Muscle layer of colon (tissue), 2 donors: Measurements from ENCODE around the gene CMSS1.

Experiments used
- H3K27ac ChIP-seq: one replicate; pipeline ENCODE4 v1.7.0; 2013; ENCODE audit warnings: low read depth, mild to moderate bottlenecking, low read length, moderate library complexity
- H3K27me3 ChIP-seq, 2 donors: one replicate each; pipeline ENCODE4 v1.7.0; 2013; ENCODE audit warnings: low read length in 2 of 2, mild to moderate bottlenecking in 2 of 2; ENCODE audit not compliant: insufficient read depth in 2 of 2, control insufficient read depth in 1 of 2
- H3K36me3 ChIP-seq: one replicate; pipeline ENCODE4 v1.7.0; 2013; ENCODE audit warnings: mild to moderate bottlenecking, low read length; ENCODE audit not compliant: insufficient read depth
- H3K4me1 ChIP-seq: one replicate; pipeline ENCODE4 v1.7.0; 2013; ENCODE audit warnings: mild to moderate bottlenecking, low read length; ENCODE audit not compliant: insufficient read depth
- H3K4me3 ChIP-seq, 2 donors: one replicate each; pipeline ENCODE4 v1.7.0; 2013; ENCODE audit warnings: low read length in 2 of 2, low read depth in 1 of 2, mild to moderate bottlenecking in 1 of 2, moderate library complexity in 1 of 2
- H3K9ac ChIP-seq: one replicate; pipeline ENCODE4 v1.7.0; 2013; ENCODE audit warnings: low read length
- H3K9me3 ChIP-seq: one replicate; pipeline ENCODE4 v1.7.0; 2013; ENCODE audit warnings: mild to moderate bottlenecking, low read length
- donor health status: abdominal sarcoma.
- donor health status: Adenocarcinoma of cecum.

CMSS1 gene

DNA sequence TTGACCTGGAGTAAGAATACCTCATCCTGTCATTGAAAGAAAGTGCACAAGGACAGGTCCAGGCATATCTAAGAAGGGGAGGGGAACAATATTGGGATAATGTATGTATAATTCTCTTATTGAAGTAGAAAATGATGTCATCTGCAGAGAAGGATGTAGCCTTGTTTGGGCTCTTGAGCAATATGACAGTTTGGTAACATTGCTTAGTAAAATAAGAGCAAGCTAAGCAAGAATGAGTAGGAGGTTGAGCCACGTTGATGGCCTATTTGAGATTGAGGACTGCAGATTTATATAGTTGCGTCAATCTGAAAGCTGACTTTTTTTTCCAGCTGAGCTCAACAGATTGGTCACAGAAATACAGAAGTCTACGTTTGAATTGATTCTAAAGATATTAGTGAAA, 151.5 kb downstream of the CMSS1 start:
- Histone ChIP-seq H3K9ac (no peak overlapping the region), H3K27ac (no peak overlapping the region), H3K4me3 (no peak overlapping the region), H3K36me3 (no peaks in the 10 kb centered on the region), H3K9me3 (no peaks in the 10 kb centered on the region), H3K27me3 (no peaks in the 10 kb centered on the region), H3K4me1 (peaks cover 14% of the 10 kb centered on the region)

DNA sequence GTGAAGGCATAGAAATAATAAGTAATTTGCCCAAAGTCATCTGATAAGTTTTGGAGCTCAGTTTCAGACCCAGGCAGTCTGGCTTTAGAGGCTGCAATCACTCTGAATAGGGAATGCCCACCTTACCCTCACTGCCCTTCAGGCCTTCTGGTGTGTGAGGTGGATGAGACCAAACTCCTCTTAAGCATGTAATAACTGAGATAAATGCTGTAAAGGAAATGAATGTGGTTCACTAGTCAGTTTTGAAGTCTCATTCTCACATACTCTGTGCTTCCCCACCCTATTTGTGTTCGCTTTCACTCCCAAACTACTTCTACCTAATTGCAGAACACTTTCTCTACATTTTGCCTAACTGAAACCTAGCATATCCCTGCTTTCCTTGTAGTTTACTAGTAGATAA, 152.5 kb downstream of the CMSS1 start:
- Histone ChIP-seq H3K36me3 (no peaks in the 10 kb centered on the region), H3K27ac (no peak overlapping the region), H3K9ac (no peak overlapping the region), H3K4me1 (peaks cover 14% of the 10 kb centered on the region), H3K4me3 (no peak overlapping the region), H3K9me3 (no peaks in the 10 kb centered on the region), H3K27me3 (no peaks in the 10 kb centered on the region)

- H3K27ac ChIP-seq: no peak overlapping the region
- H3K9ac ChIP-seq: no peak overlapping the region
- H3K27me3 ChIP-seq: no peaks in the 10 kb centered on the region
- peaks cover 6% of the 10 kb centered on the region for H3K4me1 ChIP-seq
- H3K9me3 ChIP-seq: no peaks in the 10 kb centered on the region
- no peak overlapping the region for H3K4me3 ChIP-seq
- H3K36me3 ChIP-seq: no peaks in the 10 kb centered on the region
Observed at GRCh38 chr3:99971761-99972160, 154.1 kb downstream of the CMSS1 start.

- Histone ChIP-seq H3K9ac (no peak overlapping the region), H3K9me3 (no peaks in the 10 kb centered on the region), H3K27me3 (no peaks in the 10 kb centered on the region), H3K4me3 (no peak overlapping the region), H3K27ac (no peak overlapping the region), H3K4me1 (no peaks in the 10 kb centered on the region), H3K36me3 (no peaks in the 10 kb centered on the region)
Observed at GRCh38 chr3:99972380-99973104, 154.9 kb downstream of the CMSS1 start.

DNA sequence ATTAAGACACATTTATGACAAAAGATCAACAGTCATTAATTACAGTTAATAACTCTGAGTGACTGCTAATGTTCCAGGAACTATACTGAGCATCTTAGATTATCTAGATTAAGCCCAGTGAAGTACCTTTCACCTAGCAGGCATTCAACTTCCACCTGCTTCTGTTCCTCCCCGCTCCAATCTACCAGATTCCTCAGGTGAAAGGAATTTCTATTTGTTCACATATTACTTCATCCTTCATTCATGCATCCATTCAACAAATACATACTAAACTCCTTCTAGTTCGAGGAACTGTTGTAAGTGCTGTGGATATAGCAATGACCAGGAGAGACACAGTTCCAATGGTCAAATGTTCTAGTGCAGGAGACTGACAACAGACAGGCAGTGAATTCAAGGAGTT, 157.3 kb downstream of the CMSS1 start:
- Histone ChIP-seq H3K9ac (no peak overlapping the region), H3K36me3 (no peaks in the 10 kb centered on the region), H3K27me3 (no peaks in the 10 kb centered on the region), H3K9me3 (no peaks in the 10 kb centered on the region), H3K27ac (no peak overlapping the region), H3K4me3 (no peak overlapping the region), H3K4me1 (no peaks in the 10 kb centered on the region)

- H3K4me3 ChIP-seq: no peak overlapping the region
Observed at GRCh38 chr3:99976584-99976983, 158.9 kb downstream of the CMSS1 start.

DNA sequence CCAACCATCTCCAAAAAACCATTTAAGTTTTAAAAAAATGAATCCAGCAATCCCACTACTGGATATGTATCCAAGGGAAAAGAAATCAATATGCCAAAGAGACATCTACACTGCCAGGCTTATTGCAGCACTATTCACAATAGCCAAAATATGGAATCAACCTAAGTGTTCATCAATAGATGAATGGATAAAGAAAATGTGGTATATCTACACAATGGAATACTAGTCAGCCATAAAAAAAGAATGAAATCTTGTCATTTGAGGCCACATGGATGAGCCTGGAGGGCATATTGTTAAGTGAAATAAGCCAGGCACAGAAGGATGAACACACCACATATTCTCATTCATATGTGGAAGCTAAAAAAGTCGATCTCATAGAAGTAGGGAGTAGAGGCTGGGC, 160.6 kb downstream of the CMSS1 start:
- Histone ChIP-seq H3K4me1 (no peaks in the 10 kb centered on the region), H3K36me3 (no peaks in the 10 kb centered on the region), H3K27ac (no peak overlapping the region), H3K4me3 (no peak overlapping the region), H3K27me3 (no peaks in the 10 kb centered on the region), H3K9me3 (no peaks in the 10 kb centered on the region), H3K9ac (no peak overlapping the region)

More at GRCh38 chr3:99976584-99976983, 158.9 kb downstream of the CMSS1 start:
- H3K27ac ChIP-seq: no peak overlapping the region
- H3K9ac ChIP-seq: no peak overlapping the region
- no peaks in the 10 kb centered on the region for H3K4me1 ChIP-seq
- H3K9me3 ChIP-seq: no peaks in the 10 kb centered on the region
- no peaks in the 10 kb centered on the region for H3K27me3 ChIP-seq
- no peaks in the 10 kb centered on the region for H3K36me3 ChIP-seq

DNA sequence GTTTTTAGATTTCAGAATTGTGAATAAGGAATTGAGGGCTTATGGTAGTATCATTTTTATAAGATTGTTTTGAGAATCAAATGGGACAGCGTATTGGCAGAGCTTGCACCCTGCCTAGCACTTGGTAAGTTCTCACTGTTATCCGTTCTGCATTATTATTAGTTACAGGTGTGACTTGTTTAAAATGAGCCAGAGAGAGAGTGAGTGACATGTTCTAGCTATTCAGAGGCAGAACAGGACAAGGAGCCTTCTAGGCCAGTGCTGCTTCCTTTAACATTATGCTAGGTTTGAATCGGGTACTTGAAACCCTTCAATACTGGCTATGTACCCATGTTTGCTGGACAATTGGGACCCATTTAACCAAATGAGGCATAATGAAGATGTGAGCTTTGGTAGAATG, 162.9 kb downstream of the CMSS1 start:
- no peak overlapping the region for H3K4me3 ChIP-seq
- H3K27me3 ChIP-seq: no peaks in the 10 kb centered on the region
- no peak overlapping the region for H3K27ac ChIP-seq
- no peaks in the 10 kb centered on the region for H3K36me3 ChIP-seq
- no peak overlapping the region for H3K9ac ChIP-seq
- H3K4me1 ChIP-seq: no peaks in the 10 kb centered on the region
- no peaks in the 10 kb centered on the region for H3K9me3 ChIP-seq

GRCh38 chr3:99981138-99981537, 163.5 kb downstream of the CMSS1 start:
- no peak overlapping the region for H3K4me3 ChIP-seq
- H3K27me3 ChIP-seq: no peaks in the 10 kb centered on the region
- H3K9me3 ChIP-seq: no peaks in the 10 kb centered on the region
- H3K36me3 ChIP-seq: no peaks in the 10 kb centered on the region
- H3K27ac ChIP-seq: no peak overlapping the region
- no peaks in the 10 kb centered on the region for H3K4me1 ChIP-seq
- H3K9ac ChIP-seq: no peak overlapping the region

- Histone ChIP-seq H3K9me3 (no peaks in the 10 kb centered on the region), H3K4me1 (no peaks in the 10 kb centered on the region), H3K27ac (no peak overlapping the region), H3K9ac (no peak overlapping the region), H3K27me3 (no peaks in the 10 kb centered on the region), H3K36me3 (no peaks in the 10 kb centered on the region), H3K4me3 (no peak overlapping the region)
Observed at GRCh38 chr3:99982650-99983049, 165.0 kb downstream of the CMSS1 start.

DNA sequence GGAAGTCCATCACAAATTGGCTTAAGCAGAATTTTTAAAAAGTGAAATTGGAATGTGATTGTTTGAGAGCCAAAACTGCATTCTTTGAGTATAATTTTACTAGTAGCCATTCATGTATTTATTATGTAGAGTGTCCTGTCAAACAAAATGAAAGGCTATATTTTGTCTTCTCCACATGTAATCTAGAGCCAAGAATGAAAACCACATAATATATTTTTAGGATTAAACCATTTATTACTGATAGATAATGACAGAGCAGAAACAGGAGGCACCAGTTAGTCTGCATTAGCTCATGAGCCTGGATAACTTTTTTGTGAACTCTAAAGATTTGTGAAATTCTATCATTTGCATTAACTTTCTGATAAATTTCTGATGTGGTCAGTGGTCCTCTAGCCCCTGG, 166.5 kb downstream of the CMSS1 start:
- H3K4me3 ChIP-seq: no peak overlapping the region
- H3K27me3 ChIP-seq: no peaks in the 10 kb centered on the region
- no peaks in the 10 kb centered on the region for H3K4me1 ChIP-seq
- no peak overlapping the region for H3K27ac ChIP-seq
- H3K9me3 ChIP-seq: no peaks in the 10 kb centered on the region
- no peak overlapping the region for H3K9ac ChIP-seq
- no peaks in the 10 kb centered on the region for H3K36me3 ChIP-seq

GRCh38 chr3:99984668-99985067, 167.0 kb downstream of the CMSS1 start:
- Histone ChIP-seq H3K27me3 (no peaks in the 10 kb centered on the region), H3K9ac (no peak overlapping the region), H3K9me3 (no peaks in the 10 kb centered on the region), H3K36me3 (no peaks in the 10 kb centered on the region), H3K4me1 (no peaks in the 10 kb centered on the region), H3K4me3 (no peak overlapping the region), H3K27ac (no peak overlapping the region)
